ENCODE results near the gene PLPPR1. TPM values are rescaled to one million over a fixed set of nuclear protein-coding genes. Genes with fewer than 3 reads are reported as not detected.
"Not testable (repeated sequence)": the region's sequence is repeated elsewhere in the genome, so short reads cannot be mapped to it uniquely, and the experiment has no call there.

The PLPPR1 gene
- total RNA-seq, 3 donors from 2014 or later, result 0.31 to 1.9 (median 0.38) TPM

GRCh38 chr9:101121836-101122399 is 93.4 kb downstream of the PLPPR1 start:
- Histone ChIP-seq H3K4me3 (no peak overlapping the region), H3K4me1 (ENCODE audit: low read depth) (no peaks in the 10 kb centered on the region), H3K36me3 (ENCODE audit: low read depth) (no peaks in the 10 kb centered on the region), H3K9me3 (peaks cover 3% of the 10 kb centered on the region)
- TF ChIP-seq CTCF (IDR thresholded peaks at IDR 0.05), result no peak
- intact Hi-C loops (cut with DNase I, micrococcal nuclease), result no loop called here
- ATAC-seq, result no peak
- DNase-seq, result no peak

- H3K4me1 ChIP-seq (ENCODE audit: low read depth), result no peaks in the 10 kb centered on the region
- DNase-seq (no peak), ATAC-seq (no peak)
- H3K36me3 ChIP-seq (ENCODE audit: low read depth), result no peaks in the 10 kb centered on the region
- no peak overlapping the region for H3K4me3 ChIP-seq
- TF ChIP-seq CTCF (IDR thresholded peaks at IDR 0.05), result no peak
- peaks cover 3% of the 10 kb centered on the region for H3K9me3 ChIP-seq
- intact Hi-C loops (cut with DNase I, micrococcal nuclease), result no loop called here
Observed at GRCh38 chr9:101126556-101126955, 98.0 kb downstream of the PLPPR1 start.

GRCh38 chr9:101127369-101127768 is 98.8 kb downstream of the PLPPR1 start:
- H3K36me3 ChIP-seq (ENCODE audit: low read depth); ATAC-seq; intact Hi-C loops (cut with DNase I, micrococcal nuclease); DNase-seq; H3K9me3 ChIP-seq; H3K4me1 ChIP-seq (ENCODE audit: low read depth); H3K4me3 ChIP-seq: not testable (repeated sequence)

GRCh38 chr9:101128623-101129022 is 100.1 kb downstream of the PLPPR1 start:
- no peaks in the 10 kb centered on the region for H3K4me1 ChIP-seq (ENCODE audit: low read depth)
- no peak for ATAC-seq
- no peak for TF ChIP-seq CTCF (IDR thresholded peaks at IDR 0.05)
- H3K36me3 ChIP-seq (ENCODE audit: low read depth), result no peaks in the 10 kb centered on the region
- no peak overlapping the region for H3K4me3 ChIP-seq
- intact Hi-C loops (cut with DNase I, micrococcal nuclease), result no loop called here
- H3K9me3 ChIP-seq, result peaks cover 1% of the 10 kb centered on the region
- no peak for DNase-seq

GRCh38 chr9:101130054-101130453 is 101.5 kb downstream of the PLPPR1 start:
- intact Hi-C loops (cut with DNase I, micrococcal nuclease), result no loop called here
- no peak for TF ChIP-seq CTCF (IDR thresholded peaks at IDR 0.05)
- Histone ChIP-seq H3K4me1 (ENCODE audit: low read depth) (no peaks in the 10 kb centered on the region), H3K36me3 (ENCODE audit: low read depth) (no peaks in the 10 kb centered on the region), H3K4me3 (no peak overlapping the region), H3K9me3 (no peaks in the 10 kb centered on the region)
- ATAC-seq, result no peak
- DNase-seq, result no peak

- Histone ChIP-seq H3K4me1 (ENCODE audit: low read depth) (no peaks in the 10 kb centered on the region), H3K9me3 (no peaks in the 10 kb centered on the region), H3K36me3 (ENCODE audit: low read depth) (no peaks in the 10 kb centered on the region), H3K4me3 (no peak overlapping the region)
- ATAC-seq (no peak), DNase-seq (no peak)
- no peak for TF ChIP-seq CTCF (IDR thresholded peaks at IDR 0.05)
- intact Hi-C loops (cut with DNase I, micrococcal nuclease), result no loop called here
Observed at GRCh38 chr9:101131326-101131725, 102.8 kb downstream of the PLPPR1 start.
